Stomach (tissue), 4 donors: ENCODE data around the gene SCAND1.

Experiments used
- CTCF ChIP-seq, 7 experiments: fragments of 450-650 bp in 4 of 7; fragments of 200-600 bp in 3 of 7; sonication (generic) in 3 of 7; IDR thresholded peaks; one replicate each; pipeline ENCODE4 v1.5.1; 2016 to 2019; ENCODE audit warnings: antibody characterized with exemption in 7 of 7, control low read depth in 2 of 7, mild to moderate bottlenecking in 1 of 7
- POLR2A ChIP-seq, 4 donors: fragments of 450-650 bp; IDR thresholded peaks; one replicate each; pipeline ENCODE4 v1.6.1; 2016; ENCODE audit warnings: antibody characterized with exemption in 4 of 4, control low read depth in 2 of 4, mild to moderate bottlenecking in 1 of 4, moderate library complexity in 1 of 4
- POLR2AphosphoS5 ChIP-seq, 3 donors: sonication (generic); formaldehyde crosslinking; IDR thresholded peaks; one replicate each; pipeline ENCODE4 v1.6.1; 2016; ENCODE audit warnings: antibody characterized with exemption in 3 of 3

- no peak for TF ChIP-seq CTCF (IDR thresholded peaks at IDR 0.05)
- TF ChIP-seq POLR2AphosphoS5 (IDR thresholded peaks at IDR 0.05) = no peak
- no peak for TF ChIP-seq POLR2A (IDR thresholded peaks at IDR 0.05)
Measured at GRCh38 chr20:35918021-35918420, 36.3 kb downstream of the SCAND1 start.
